G401 (cell line): ENCODE data around the gene ALK. TPM values are rescaled to one million over a fixed set of nuclear protein-coding genes. Genes with fewer than 3 reads are reported as not detected.

Experiments used
- DNase-seq: peaks from one replicate; pipeline ENCODE4 v3.0.0-alpha.2; 2015; ENCODE audit warnings: low spot score
- in situ Hi-C: cut with HindIII; loops from 2 replicates; pipeline ENCODE4 v1.10.0; 2016; ENCODE audit warnings: low sequenced_read_pairs, mixed read lengths
- total RNA-seq: library from RNA; depleted of rRNA; stranded (reverse); fragments of >200 nt; shearing (Covaris generic); gene quantifications from 2 replicates; pipeline ENCODE4 v1.2.3, GENCODE V29; 2014

The ALK gene
- total RNA-seq, 1 experiment from 2014 or later, result not detected

DNA sequence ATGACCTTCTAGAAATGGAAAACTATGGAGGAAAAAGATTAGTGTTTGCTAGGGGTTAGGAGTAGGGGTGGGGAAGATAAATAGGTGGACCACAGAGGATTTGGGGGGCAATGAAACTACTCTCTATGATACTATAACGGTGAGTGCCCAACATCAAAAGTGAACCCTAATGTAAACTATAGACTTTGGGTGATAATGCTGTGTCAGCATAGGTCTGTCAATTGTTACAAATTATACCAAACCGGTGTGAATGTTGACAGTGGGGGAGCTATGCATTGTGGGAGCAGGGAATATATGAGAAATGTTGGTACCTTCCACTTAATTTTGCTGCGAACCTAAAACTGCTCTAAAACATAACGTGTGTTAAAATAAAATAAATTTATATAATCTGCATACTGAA lies 180.3 kb downstream of the ALK start:
- in situ Hi-C loops, result no loop called here
- no peak for DNase-seq

DNA sequence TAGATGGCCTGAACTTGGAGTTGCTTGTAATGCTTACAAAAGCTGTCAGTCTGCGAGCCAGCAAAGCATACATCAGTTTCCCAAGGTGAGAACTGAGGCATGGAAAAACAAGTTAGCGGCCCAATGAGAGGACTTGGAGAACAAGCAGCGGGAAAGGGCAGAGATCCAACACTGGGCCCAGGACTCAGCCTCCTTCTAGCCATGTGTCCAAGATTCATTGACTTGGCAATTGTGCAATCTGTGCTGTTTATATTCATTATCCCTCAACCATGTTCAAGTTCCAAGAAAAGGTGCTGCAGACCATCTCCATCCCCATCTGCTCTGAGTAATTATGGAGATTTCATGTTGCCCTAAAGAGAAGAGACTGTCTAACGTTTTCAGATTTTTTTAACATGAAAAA lies 187.4 kb downstream of the ALK start:
- DNase-seq, result no peak
- in situ Hi-C loops, result no loop called here

DNA sequence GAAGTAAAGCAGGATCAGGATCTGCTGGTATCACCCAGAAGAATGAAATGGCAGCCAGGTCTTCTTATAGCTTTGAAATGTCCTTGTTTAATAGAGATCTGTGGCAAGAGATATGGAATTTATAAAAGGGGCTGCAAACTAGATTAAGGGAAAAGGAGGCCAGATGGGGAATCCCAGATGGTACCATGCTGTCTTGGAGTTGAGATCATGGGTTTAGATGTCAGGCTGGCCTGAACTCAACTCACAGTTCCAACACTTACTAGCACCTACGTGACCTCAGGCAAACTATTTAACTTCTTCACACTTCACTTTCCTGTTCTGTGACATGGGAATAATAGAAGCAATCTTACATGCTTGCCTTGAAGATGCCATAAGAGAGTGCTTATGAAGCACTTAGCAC lies 188.2 kb downstream of the ALK start:
- in situ Hi-C loops, result no loop called here
- no peak for DNase-seq

DNA sequence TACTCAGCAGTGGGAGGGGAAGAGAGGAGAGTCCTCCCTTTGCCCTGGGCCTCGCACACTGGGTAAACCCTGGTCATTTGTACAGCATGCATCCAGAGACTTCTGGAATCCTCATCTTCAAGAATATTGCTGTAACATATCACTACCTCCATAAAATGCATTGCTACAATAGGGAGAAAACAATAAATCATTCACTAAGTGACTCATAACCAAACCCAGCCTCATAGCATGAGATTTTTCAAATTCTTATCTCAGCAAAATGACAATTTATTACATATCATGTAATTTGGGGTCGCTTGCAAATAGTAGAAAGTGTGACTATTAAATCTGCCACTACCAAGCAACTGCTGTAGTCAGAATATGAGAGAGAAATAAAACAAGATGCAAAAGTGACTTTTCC lies 189.4 kb downstream of the ALK start:
- no peak for DNase-seq
- in situ Hi-C loops, result no loop called here

DNA sequence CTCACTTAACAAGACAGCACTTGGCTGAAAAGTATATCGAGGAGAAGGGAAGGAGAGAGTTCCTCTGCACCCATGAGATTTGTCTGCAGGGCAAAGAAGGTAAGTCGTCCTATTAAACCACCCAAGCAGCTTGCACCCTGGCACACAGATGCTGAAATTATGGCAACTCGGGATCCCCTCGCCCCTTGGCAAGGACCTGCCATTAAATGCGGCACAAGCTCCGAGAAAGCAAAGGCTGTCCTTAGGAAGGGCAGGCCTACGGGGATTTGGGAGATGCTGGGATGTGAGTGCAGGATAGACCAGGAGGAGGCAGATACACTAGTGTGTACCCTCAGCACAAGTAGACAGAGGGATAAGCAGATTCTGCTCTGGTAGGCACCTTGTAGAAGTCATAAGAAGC lies 191.5 kb downstream of the ALK start:
- DNase-seq, result no peak
- in situ Hi-C loops, result no loop called here

DNA sequence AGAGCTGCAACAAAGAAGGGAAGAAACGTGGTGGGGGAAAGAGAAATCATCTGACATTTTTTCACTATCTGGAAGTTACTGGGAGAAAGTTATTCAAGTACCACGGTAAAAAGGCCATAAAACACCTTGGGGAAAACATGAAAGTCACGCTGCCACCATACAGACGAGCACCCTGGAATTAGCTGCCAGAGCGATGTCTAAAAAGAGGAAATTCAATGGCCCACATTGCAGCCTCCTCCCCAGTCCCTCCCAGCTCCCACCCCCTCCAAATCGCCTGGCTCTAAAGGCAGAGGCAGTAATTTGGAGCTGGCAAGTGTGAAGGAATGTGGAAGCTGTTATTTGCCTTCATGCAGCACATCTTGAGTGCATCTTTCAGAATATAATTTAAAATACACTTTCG lies 192.0 kb downstream of the ALK start:
- in situ Hi-C loops, result no loop called here
- DNase-seq, result no peak

DNA sequence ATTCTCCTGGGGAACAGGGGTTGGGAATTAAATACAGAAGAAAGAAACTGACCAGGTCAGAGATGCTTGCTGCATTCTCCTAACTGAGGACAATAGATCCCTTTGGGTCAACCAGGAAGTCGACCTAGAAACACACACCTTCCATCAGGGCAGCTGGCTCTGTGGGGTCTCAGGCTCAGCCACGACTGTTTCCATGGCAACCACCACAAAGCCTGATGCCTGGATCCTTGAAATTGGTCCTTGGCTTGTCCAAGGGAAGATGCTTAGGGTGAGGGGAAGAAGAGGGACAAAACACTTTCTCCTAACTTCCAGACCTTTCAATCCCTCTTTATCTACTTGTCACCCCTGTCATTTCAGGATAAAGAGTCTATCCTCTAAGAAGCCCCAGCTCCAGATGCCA lies 194.4 kb downstream of the ALK start:
- in situ Hi-C loops, result no loop called here
- no peak for DNase-seq

DNA sequence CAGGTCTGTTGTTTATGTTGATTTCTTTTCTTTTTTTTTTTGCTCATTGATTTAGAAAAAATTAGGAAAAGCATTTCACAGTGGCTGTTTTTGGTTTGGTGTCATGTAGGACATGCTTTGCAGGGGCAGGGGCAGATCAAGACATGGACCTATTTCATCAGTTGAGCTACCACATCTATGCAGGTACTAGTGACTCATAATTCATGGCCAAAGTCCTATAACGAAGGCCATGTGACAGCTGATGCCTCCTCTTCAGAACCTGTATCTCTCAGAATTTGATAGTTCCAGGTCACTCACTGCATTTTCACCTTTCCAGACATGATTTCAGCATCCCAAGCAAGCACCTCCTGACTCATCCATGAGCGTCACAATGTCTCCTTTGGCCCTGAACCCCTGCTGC lies 195.8 kb downstream of the ALK start:
- DNase-seq, result no peak
- in situ Hi-C loops, result no loop called here

DNA sequence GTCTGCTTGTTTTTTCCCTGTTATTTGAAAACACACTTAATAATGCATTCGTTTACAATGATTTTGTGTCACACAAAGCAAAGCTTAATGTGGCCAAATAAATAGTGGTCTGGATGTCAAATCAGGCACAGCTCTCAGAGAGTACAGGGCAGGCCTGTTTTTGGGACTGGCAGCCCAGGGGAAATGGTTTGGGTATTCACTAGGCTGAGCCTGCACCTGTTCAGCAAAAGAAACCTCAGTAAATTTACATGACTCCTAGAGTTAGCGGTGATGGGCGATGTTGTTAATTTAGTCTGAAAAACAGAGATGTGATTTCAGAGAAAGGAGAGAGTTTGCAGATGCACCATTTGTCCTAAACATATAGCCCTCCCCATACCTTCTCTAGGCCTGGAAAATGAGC lies 197.1 kb downstream of the ALK start:
- in situ Hi-C loops, result no loop called here

DNA sequence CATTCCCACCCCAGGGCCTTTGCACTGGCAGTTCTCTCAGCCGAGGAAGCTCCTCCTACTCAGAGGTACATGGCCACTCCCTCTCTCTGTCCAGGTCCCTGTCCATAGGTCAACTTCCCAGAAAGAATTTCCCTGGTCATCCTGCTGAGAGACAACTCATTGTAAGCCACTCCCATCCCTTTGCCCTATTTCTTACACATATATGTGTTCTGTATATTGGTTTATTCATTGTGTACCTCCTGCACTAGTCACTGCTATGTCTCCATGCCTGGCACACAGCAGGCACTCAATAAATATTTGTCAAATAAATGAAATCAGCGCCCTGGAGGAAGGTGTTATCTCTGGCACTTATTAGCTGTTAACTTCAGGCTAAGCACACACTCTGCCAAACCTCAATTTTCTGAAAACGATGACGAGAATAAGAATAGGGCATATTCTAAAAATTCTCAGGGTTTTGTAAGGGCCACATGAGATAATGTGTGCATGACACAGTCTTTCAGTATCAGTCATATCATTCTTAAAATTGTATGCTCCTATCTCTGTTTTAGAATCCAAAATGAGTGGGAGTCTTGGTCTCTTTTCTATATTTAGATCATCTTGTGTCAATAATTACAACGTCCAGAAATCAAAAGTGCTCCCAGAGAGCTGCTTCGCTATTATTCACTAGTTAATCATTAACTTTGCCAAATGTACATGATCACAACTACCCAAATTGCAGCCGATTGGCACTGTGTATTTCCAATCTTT lies 198.0 kb downstream of the ALK start:
- in situ Hi-C loops, result no loop called here
- no peak for DNase-seq

More for the DNA sequence above, 197.1 kb downstream of the ALK start:
- DNase-seq, result no peak

DNA sequence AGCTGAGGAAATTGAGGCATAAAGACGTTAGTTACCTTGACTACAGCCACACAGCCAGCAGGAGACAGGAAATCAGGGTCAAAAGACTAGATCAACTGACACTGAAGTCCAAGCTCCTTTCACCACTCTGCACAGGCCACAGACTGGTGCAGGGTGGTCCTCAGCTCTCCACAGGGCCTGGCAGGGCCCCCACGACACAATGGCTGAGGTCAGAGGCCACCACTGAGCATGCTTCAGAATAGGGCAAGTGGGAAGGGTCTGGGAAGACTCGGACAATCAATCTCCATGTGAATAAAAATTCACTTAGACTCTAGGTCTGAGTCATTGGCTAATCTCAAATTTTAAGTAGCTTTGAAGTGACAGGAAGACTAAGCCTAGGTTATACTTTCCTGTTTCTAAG lies 201.7 kb downstream of the ALK start:
- DNase-seq, result no peak
- in situ Hi-C loops, result no loop called here

DNA sequence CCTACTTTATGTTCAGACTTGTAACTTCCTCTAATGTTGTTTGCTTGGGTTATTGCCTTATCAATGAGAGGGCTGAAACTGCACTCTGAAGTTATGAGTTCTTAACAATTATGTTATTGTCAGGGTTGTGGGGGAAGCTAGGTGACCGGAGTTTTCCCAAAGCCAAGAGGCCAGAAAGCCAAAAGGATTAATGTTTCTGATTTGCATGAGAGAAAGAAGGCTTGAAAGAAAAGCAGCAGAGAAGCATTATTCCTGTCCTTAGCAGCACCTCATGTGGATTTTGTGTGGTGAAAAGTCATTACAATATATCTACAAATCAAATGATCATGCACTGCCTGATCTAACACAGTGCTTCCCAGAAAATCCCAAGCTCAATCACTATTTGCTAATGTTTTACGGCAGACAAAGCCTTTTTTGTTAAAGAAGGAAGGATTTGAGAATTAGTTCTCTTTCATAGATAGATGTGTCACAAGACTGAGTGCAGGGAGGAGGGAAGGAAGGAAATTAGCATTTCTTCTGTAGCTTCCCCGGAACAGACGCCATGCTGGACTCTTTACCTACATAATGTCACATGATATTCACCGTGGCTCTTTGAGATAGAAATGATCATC lies 203.2 kb downstream of the ALK start:
- DNase-seq, result no peak
- in situ Hi-C loops, result no loop called here

DNA sequence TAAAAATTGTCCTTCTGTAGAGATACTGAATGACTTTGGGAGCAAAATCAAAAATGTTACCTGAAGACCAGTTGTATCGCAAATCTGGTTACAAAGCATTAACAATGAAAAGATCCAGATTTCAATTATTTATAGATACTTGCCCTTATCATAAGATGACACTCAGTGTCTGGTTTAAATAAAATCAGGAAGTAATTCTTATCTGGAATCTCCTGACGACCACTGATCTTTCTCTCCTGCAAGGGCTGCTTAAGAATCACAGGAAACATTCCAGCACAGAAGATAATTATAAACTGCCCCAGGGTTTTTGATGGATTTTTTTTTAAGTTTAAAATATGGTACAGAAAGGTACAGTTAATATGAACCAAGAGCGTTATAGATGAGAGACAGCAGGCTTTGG lies 205.7 kb downstream of the ALK start:
- no peak for DNase-seq
- in situ Hi-C loops, result no loop called here

DNA sequence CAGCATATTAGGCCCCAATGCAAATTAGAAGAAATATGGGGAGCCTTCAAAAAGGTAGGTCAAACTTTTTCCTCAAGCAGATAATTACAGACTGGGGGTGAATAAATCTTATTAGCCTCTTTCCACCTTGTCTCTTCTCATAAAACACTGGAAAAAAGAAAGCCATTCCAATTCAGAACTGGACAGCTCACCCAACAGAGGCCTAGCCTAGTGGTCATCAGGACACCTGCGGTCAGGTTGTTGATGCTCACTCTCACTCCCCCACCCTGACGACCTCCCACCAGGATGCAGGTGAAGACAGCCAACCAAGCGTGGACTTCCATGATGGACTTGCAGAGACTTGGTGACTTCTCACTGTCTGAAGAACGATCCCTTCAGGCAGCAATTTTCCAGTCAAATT lies 207.1 kb downstream of the ALK start:
- in situ Hi-C loops, result no loop called here
- DNase-seq, result no peak

DNA sequence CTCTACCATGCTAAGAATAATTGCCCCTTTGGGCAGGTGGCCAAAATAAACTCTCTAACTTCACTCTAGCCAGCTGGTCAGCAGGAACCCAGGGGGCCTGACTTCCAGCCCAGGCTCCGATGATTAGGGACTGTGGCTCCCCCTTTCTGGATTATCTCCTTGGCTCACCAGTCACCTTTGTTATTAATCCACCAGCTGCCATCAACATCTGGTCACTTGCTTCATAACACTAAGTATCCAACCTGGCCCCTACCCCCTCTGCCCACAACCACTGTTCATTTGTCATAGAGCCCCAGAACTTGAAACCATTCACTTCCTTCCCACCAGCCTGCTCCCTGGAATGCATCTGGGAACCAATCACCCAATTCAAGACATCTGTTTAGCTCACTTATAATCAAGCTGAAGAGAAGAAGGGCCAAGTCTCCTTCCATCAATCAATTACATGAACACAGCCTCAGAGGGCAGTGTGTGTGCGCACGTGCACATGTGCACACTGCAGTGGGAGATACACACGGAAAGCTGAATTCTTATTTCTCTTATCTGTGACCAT lies 215.1 kb downstream of the ALK start:
- DNase-seq, result no peak
- in situ Hi-C loops, result no loop called here

DNA sequence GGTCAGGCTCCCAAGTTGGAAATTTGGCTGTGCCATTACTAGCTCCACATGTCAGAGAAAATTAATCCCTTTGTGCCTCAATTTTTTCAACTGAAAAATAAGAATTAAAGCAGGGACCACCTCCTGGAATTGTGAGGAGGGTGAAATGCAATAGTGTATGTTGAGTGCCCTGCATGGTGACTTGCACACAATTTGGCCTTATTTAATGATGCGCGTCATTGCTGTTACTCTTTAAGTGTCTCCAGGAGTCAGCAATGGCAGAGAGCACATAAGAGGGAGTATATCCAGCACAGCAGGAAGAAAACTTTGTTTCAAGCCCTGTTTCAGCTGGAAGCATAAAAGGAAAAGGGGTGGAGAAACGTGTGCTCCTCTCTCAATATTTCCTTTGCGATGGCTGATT lies 215.8 kb downstream of the ALK start:
- DNase-seq, result no peak
- in situ Hi-C loops, result no loop called here

DNA sequence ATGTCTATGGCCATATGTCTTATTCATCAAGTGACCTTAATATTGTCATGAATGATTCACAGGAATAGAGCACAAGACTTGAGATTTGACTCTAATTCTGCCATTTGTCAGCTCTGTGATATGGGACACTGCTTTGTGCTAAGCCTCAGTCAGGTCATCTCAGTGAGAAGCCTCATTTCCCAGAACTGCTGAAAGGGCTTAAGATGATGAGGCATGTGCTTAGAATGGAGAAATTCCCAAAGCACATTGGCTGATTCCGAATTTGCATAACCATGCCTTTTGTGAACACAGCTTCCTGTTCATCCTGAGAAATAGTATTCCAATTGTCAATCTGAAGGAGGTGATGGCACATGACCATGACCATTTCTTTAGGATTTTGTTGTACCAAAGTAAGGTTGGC lies 218.1 kb downstream of the ALK start:
- in situ Hi-C loops, result no loop called here
- DNase-seq, result no peak

DNA sequence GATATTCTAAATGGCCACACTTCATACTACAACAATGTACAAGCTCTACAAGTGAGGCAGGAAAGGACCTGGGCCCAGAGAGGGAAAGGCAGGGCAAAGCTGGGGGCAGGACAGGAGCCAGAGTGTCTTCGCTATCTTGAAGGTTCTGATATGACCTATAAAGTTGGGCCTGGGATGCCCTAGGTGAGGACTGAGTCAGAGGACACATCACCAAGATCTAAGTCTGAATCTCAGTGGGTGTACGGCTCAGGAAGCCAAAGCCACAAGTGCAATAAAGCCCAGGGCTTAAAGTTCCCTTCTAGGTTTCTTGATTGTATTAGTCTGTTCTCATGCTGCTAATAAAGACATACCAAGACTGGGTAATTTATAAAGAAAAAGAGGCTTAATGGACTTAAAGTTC lies 219.1 kb downstream of the ALK start:
- no peak for DNase-seq
- in situ Hi-C loops, result no loop called here

DNA sequence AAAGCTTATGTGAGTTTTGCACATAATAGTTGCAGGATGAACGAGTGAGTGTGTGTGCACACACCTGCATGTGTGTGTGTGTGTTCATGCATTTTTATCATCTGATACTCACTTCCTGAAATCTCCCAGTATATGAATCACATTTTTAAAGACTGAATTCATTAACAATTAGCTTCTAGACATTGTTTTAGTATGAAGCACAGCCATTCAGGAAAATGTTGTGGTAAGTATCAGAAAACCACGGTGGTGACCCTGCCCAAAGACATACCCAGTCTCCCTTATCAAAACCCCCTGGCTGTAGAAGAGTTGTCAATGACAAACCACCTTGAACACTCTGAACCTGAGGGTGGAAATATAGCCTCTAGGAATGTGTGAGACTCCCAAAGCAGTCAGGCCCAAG lies 220.8 kb downstream of the ALK start:
- in situ Hi-C loops, result no loop called here
- no peak for DNase-seq

DNA sequence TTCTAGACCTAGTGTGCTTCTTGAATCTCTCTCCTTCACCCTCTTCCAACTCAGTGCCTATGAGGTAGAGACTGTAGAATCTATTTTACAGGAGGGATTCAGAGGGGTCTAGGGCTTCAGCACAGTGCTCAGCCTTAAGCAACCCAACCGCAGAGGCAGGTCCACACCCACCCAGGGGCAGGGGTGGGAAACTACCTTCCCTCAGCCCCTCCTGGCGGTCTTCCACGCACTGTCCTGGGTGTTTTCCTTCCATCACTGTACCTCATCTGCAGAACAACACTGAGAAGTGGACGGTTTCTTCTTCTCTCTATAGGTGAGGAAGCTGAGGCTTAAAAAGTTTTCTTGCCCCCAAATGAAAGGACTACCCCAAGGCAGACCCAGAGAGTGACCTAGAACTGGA lies 222.3 kb downstream of the ALK start:
- no peak for DNase-seq
- in situ Hi-C loops, result no loop called here

DNA sequence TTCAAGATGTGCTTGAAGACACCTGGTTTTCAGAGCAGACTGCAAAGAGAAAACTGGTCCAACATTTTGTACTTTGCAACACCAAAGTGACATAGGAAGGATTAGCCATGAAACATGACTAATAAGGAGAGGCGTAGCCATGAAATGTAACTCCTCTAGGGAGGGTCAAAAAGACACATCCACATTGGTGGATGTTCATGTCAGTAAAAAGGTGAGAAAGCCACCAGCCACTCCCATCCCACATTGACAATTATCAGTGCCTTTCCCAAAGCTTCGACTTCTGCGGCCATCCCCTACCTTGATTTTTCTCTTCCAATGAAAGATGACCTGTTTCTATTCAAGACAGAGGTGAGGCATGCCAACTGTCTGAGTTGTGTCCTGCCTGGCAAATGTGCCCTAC lies 223.2 kb downstream of the ALK start:
- in situ Hi-C loops, result no loop called here
- DNase-seq, result no peak
